Measurements from ENCODE around the gene RRAS2. TPM values are rescaled to one million over a fixed set of nuclear protein-coding genes. Genes with fewer than 3 reads are reported as not detected.
"Not testable (repeated sequence)": the region's sequence is repeated elsewhere in the genome, so short reads cannot be mapped to it uniquely, and the experiment has no call there.

The RRAS2 gene
- 10 to 100 TPM; 51.5 to 81.4 (median 66.8) TPM for total RNA-seq

GRCh38 chr11:14358729-14359439 is at the start of gene RRAS2:
TSS of gene RRAS2 (minus strand) at chr11:14359183. CDS start at chr11:14358870, 313 bp downstream.
- Histone ChIP-seq H3K4me1 (peaks cover 0 to 9% of the 10 kb centered on the region in 2 donors), H3K27ac (peak within 1 kb of the TSS; percentile 52 to 83 (median 64)), H3K36me3 (no peaks in the 10 kb centered on the region), H3K9me3 (no peaks in the 10 kb centered on the region), H3K4me3 (replicated peaks in 1 of 3) (peak within 1 kb of the TSS; percentile 29 to 70 (median 67)), H3K27me3 (no peaks in the 10 kb centered on the region)
- intact Hi-C loops (cut with DNase I): no loop called here
- TF ChIP-seq CTCF (IDR thresholded peaks at IDR 0.05) (no peak), POLR2A (IDR thresholded peaks at IDR 0.05) (peak; percentile 68 to 91)
- DNase-seq: peak; percentile 79 to 80
- whole genome bisulfite sequencing, 2 donors: 0 to 1% methylated on average over 11 to 14 of the region's 78 CpGs

GRCh38 chr11:14408612-14409011 is 49.6 kb upstream of the RRAS2 start:
- DNase-seq: no peak
- 88 to 92% methylated on average over 2 of the region's 2 CpGs for WGBS, 2 donors
- no peak overlapping the region for H3K27ac ChIP-seq
- intact Hi-C loops (cut with DNase I): no loop called here
- H3K4me3 ChIP-seq (replicated peaks in 1 of 3): no peak overlapping the region
- H3K9me3 ChIP-seq: no peaks in the 10 kb centered on the region
- H3K27me3 ChIP-seq: no peaks in the 10 kb centered on the region
- TF ChIP-seq CTCF (IDR thresholded peaks at IDR 0.05) (no peak), POLR2A (IDR thresholded peaks at IDR 0.05) (no peak)
- H3K36me3 ChIP-seq: no peaks in the 10 kb centered on the region
- H3K4me1 ChIP-seq: no peaks in the 10 kb centered on the region

GRCh38 chr11:14406116-14406515 is 47.1 kb upstream of the RRAS2 start:
- DNase-seq; H3K4me1 ChIP-seq; H3K27me3 ChIP-seq; H3K36me3 ChIP-seq; intact Hi-C loops (cut with DNase I); H3K4me3 ChIP-seq (replicated peaks in 1 of 3); H3K9me3 ChIP-seq; H3K27ac ChIP-seq: not testable (repeated sequence)
- 95 to 97% methylated on average over 2 of the region's 2 CpGs for WGBS, 2 donors

GRCh38 chr11:14403528-14403927 is 44.5 kb upstream of the RRAS2 start:
- H3K4me3 ChIP-seq (replicated peaks in 1 of 3); H3K9me3 ChIP-seq; DNase-seq; H3K36me3 ChIP-seq; H3K27ac ChIP-seq; H3K27me3 ChIP-seq; intact Hi-C loops (cut with DNase I); H3K4me1 ChIP-seq: not testable (repeated sequence)
- 95 to 96% methylated on average over 6 of the region's 6 CpGs for WGBS, 2 donors

GRCh38 chr11:14399087-14399486 is 40.1 kb upstream of the RRAS2 start:
- intact Hi-C loops (cut with DNase I): no loop called here
- TF ChIP-seq CTCF (IDR thresholded peaks at IDR 0.05): no peak
- TF ChIP-seq POLR2A (IDR thresholded peaks at IDR 0.05): no peak
- no peak for DNase-seq
- no peaks in the 10 kb centered on the region for H3K36me3 ChIP-seq
- no peaks in the 10 kb centered on the region for H3K27me3 ChIP-seq
- H3K4me1 ChIP-seq: no peaks in the 10 kb centered on the region
- no peak overlapping the region for H3K4me3 ChIP-seq (replicated peaks in 1 of 3)
- WGBS, 2 donors: 76 to 80% methylated on average over 1 of the region's 1 CpG
- no peaks in the 10 kb centered on the region for H3K9me3 ChIP-seq
- no peak overlapping the region for H3K27ac ChIP-seq

- Histone ChIP-seq H3K27me3 (no peaks in the 10 kb centered on the region), H3K4me3 (replicated peaks in 1 of 3) (no peak overlapping the region), H3K36me3 (no peaks in the 10 kb centered on the region), H3K9me3 (no peaks in the 10 kb centered on the region), H3K27ac (no peak overlapping the region), H3K4me1 (no peaks in the 10 kb centered on the region)
- intact Hi-C loops (cut with DNase I): no loop called here
- no peak for TF ChIP-seq POLR2A (IDR thresholded peaks at IDR 0.05)
- no peak for TF ChIP-seq CTCF (IDR thresholded peaks at IDR 0.05)
- no peak for DNase-seq
These were observed 37.3 kb upstream of the RRAS2 start for GRCh38 chr11:14396273-14396672.
